LNCaP clone FGC (cell line): ENCODE results near the gene EPC1.
"Not testable (repeated sequence)": the region's sequence is repeated elsewhere in the genome, so short reads cannot be mapped to it uniquely, and the experiment has no call there.

Source experiments
- DNase-seq: peaks from one replicate; pipeline ENCODE4 v3.0.0-alpha.2; 2011; ENCODE audit warnings: low read depth
- H3K4me3 ChIP-seq: 2 replicates; pipeline ENCODE4 v1.5.1; 2011; ENCODE audit warnings: mild to moderate bottlenecking, low read depth, low read length, control low read depth
- CTCF ChIP-seq: IDR thresholded peaks from 2 replicates; pipeline ENCODE4 v1.5.1; 2012; ENCODE audit warnings: mild to moderate bottlenecking; ENCODE audit not compliant: control insufficient read depth, insufficient read depth; ENCODE audit errors: extremely low read depth

The EPC1 gene

GRCh38 chr10:32225976-32226375 lies 121.0 kb downstream of the EPC1 start:
- DNase-seq: no peak
- no peak overlapping the region for H3K4me3 ChIP-seq
- no peak for TF ChIP-seq CTCF

GRCh38 chr10:32222376-32222775 lies 124.6 kb downstream of the EPC1 start:
- H3K4me3 ChIP-seq, DNase-seq: not testable (repeated sequence)

- not testable (repeated sequence) for DNase-seq, H3K4me3 ChIP-seq
Measured at GRCh38 chr10:32219156-32219555, 127.8 kb downstream of the EPC1 start.

- not testable (repeated sequence) for DNase-seq, H3K4me3 ChIP-seq
Measured at GRCh38 chr10:32218206-32219044, 128.5 kb downstream of the EPC1 start.
